IMR-90 (cell line): Measurements from ENCODE around the gene DNM3. TPM values are rescaled to one million over a fixed set of nuclear protein-coding genes. Genes with fewer than 3 reads are reported as not detected.

Experiments used
- ATAC-seq: fragments of 200-7000 bp; cut with Tn5 transposase; 2 replicates; pipeline ENCODE4 v1.9.1; 2020; ENCODE audit warnings: low read depth, mild to moderate bottlenecking, moderate library complexity
- BruUV-seq: library from RNA; stranded (reverse); fragments of 400-500 nt; replicated peaks from 2 replicates; lab custom pipeline; 2021; lab: Mats Ljungman, UMichigan
- CTCF ChIA-PET: fragments of 300-600 bp; formaldehyde crosslinking; extraction: SDS; loops from one replicate; lab custom pipeline; 2021; ENCODE audit warnings: antibody characterized with exemption; lab: Yijun Ruan, JAX
- POLR2A ChIA-PET: fragments of 300-600 bp; sonication (Branson Sonifier 250); formaldehyde crosslinking; loops from one replicate; lab custom pipeline; 2022; ENCODE audit warnings: antibody characterized with exemption; ENCODE audit not compliant: unreplicated experiment; lab: Charles Lee
- DNase-seq: peaks from one replicate; pipeline ENCODE4 v3.0.0; 2013
- H2AFZ ChIP-seq: replicated peaks from 2 replicates; pipeline ENCODE3; 2013; ENCODE audit warnings: low read length, mild to moderate bottlenecking; ENCODE audit not compliant: poor library complexity
- H2AK5ac ChIP-seq: 2 replicates; pipeline ENCODE4 v1.6.1; 2013; ENCODE audit warnings: low read depth, low read length, inconsistent platforms
- H2AK9ac ChIP-seq: replicated peaks from 2 replicates; pipeline ENCODE3; 2013; ENCODE audit warnings: mild to moderate bottlenecking, low read depth, low read length, moderate library complexity; ENCODE audit not compliant: poor library complexity
- H2BK120ac ChIP-seq: 2 replicates; pipeline ENCODE4 v1.6.1; 2013; ENCODE audit warnings: low read depth, low read length, inconsistent platforms
- H2BK15ac ChIP-seq: 3 replicates; pipeline ENCODE4 v1.6.1; 2013; ENCODE audit warnings: low read depth, low read length, inconsistent platforms
- H2BK20ac ChIP-seq: 2 replicates; pipeline ENCODE4 v1.6.1; 2013; ENCODE audit warnings: low read depth, mild to moderate bottlenecking, inconsistent platforms, low read length, moderate library complexity
- H2BK5ac ChIP-seq: 2 replicates; pipeline ENCODE4 v1.6.1; 2013; ENCODE audit warnings: mild to moderate bottlenecking, low read depth, low read length, inconsistent platforms; ENCODE audit not compliant: poor library complexity, severe bottlenecking
- H3K14ac ChIP-seq: replicated peaks from 2 replicates; pipeline ENCODE4 v1.6.1; 2013; ENCODE audit warnings: low read depth, low read length, inconsistent platforms
- H3K18ac ChIP-seq: 2 replicates; pipeline ENCODE4 v1.6.1; 2013; ENCODE audit warnings: low read depth, low read length, control low read depth
- H3K23ac ChIP-seq: 2 replicates; pipeline ENCODE4 v1.6.1; 2013; ENCODE audit warnings: low read depth, low read length, inconsistent platforms
- H3K27ac ChIP-seq: 2 replicates; pipeline ENCODE4 v1.5.1; 2013; ENCODE audit warnings: mild to moderate bottlenecking, control low read depth, low read length; ENCODE audit not compliant: insufficient read depth
- H3K27me3 ChIP-seq: 2 replicates; pipeline ENCODE4 v1.6.1; 2013; ENCODE audit warnings: low read length; ENCODE audit not compliant: control insufficient read depth, insufficient read depth
- H3K36me3 ChIP-seq: 2 replicates; pipeline ENCODE4 v1.6.1; 2013; ENCODE audit warnings: low read length, mixed read lengths; ENCODE audit not compliant: control insufficient read depth, insufficient read depth
- H3K4ac ChIP-seq: 2 replicates; pipeline ENCODE4 v1.6.1; 2013; ENCODE audit warnings: low read depth, low read length, inconsistent platforms
- H3K4me1 ChIP-seq: 2 replicates; pipeline ENCODE4 v1.6.1; 2013; ENCODE audit warnings: low read length, mixed read lengths; ENCODE audit not compliant: control insufficient read depth, insufficient read depth
- H3K4me2 ChIP-seq: 2 replicates; pipeline ENCODE4 v1.6.1; 2013; ENCODE audit warnings: low read depth, mild to moderate bottlenecking, control low read depth, low read length, moderate library complexity
- H3K4me3 ChIP-seq: 2 replicates; pipeline ENCODE4 v1.5.1; 2013; ENCODE audit warnings: low read depth, mild to moderate bottlenecking, control low read depth, low read length, moderate library complexity; ENCODE audit not compliant: insufficient read depth
- H3K56ac ChIP-seq: 2 replicates; pipeline ENCODE4 v1.6.1; 2013; ENCODE audit warnings: low read length, inconsistent platforms; ENCODE audit not compliant: insufficient read depth; ENCODE audit errors: extremely low read depth
- H3K79me1 ChIP-seq, 2 experiments: 2 replicates each; pipeline ENCODE4 v1.6.1; 2013; ENCODE audit warnings: low read length in 2 of 2, inconsistent platforms in 1 of 2, low read depth in 1 of 2
- H3K9ac ChIP-seq: 2 replicates; pipeline ENCODE4 v1.6.1; 2013; ENCODE audit warnings: low read depth, low read length, control low read depth
- H3K9me1 ChIP-seq: 2 replicates; pipeline ENCODE4 v1.6.1; 2013; ENCODE audit warnings: low read length, inconsistent platforms; ENCODE audit not compliant: insufficient read depth
- H3K9me3 ChIP-seq: 2 replicates; pipeline ENCODE4 v1.6.1; 2013; ENCODE audit warnings: low read length; ENCODE audit not compliant: control insufficient read depth, insufficient read depth
- H4K20me1 ChIP-seq: 2 replicates; pipeline ENCODE4 v1.6.1; 2013; ENCODE audit warnings: low read length, inconsistent platforms; ENCODE audit not compliant: insufficient read depth
- H4K5ac ChIP-seq: 2 replicates; pipeline ENCODE4 v1.6.1; 2013; ENCODE audit warnings: mild to moderate bottlenecking, low read depth, low read length, control low read depth
- H4K8ac ChIP-seq, 2 experiments: 2 replicates each; pipeline ENCODE4 v1.6.1; 2013; ENCODE audit warnings: low read depth in 2 of 2, low read length in 2 of 2, control low read depth in 1 of 2, inconsistent platforms in 1 of 2
- H4K91ac ChIP-seq: 2 replicates; pipeline ENCODE4 v1.6.1; 2013; ENCODE audit warnings: low read depth, low read length, inconsistent platforms; ENCODE audit not compliant: insufficient read depth
- BHLHE40 ChIP-seq: fragments of 150-350 bp; IDR thresholded peaks from 2 replicates; pipeline ENCODE4 v1.6.1; 2016; ENCODE audit warnings: mild to moderate bottlenecking, low read depth, low read length
- CEBPB ChIP-seq: IDR thresholded peaks from 2 replicates; pipeline ENCODE4 v1.6.1; 2012; ENCODE audit warnings: low read depth, low read length, improper control_type of control experiment
- CHD1 ChIP-seq: IDR thresholded peaks from 2 replicates; pipeline ENCODE4 v1.6.1; 2012; ENCODE audit warnings: low read depth, low read length, improper control_type of control experiment
- FOS ChIP-seq: fragments of 150-350 bp; IDR thresholded peaks from 2 replicates; pipeline ENCODE4 v1.6.1; 2016; ENCODE audit warnings: low read depth, low read length
- MAZ ChIP-seq: IDR thresholded peaks from 2 replicates; pipeline ENCODE4 v1.6.1; 2012; ENCODE audit warnings: low read depth, mild to moderate bottlenecking, low read length, improper control_type of control experiment, moderate library complexity, borderline replicate concordance
- MXI1 ChIP-seq: IDR thresholded peaks from 2 replicates; pipeline ENCODE4 v1.6.1; 2012; ENCODE audit warnings: low read depth, mild to moderate bottlenecking, low read length, moderate library complexity, borderline replicate concordance
- NFE2L2 ChIP-seq: fragments of 150-350 bp; IDR thresholded peaks from 2 replicates; pipeline ENCODE4 v1.6.1; 2016; ENCODE audit warnings: low read depth, mild to moderate bottlenecking, low read length
- POLR2A ChIP-seq: IDR thresholded peaks from 2 replicates; pipeline ENCODE4 v1.6.1; 2012; ENCODE audit warnings: mild to moderate bottlenecking, low read depth, low read length
- RAD21 ChIP-seq: IDR thresholded peaks from 2 replicates; pipeline ENCODE4 v1.6.1; 2012; ENCODE audit warnings: low read length, improper control_type of control experiment
- RCOR1 ChIP-seq: IDR thresholded peaks from 2 replicates; pipeline ENCODE4 v1.6.1; 2012; ENCODE audit warnings: mild to moderate bottlenecking, low read length, improper control_type of control experiment; ENCODE audit not compliant: insufficient replicate concordance
- RFX5 ChIP-seq: IDR thresholded peaks from 2 replicates; pipeline ENCODE4 v1.8.0; 2012; ENCODE audit warnings: low read depth, mild to moderate bottlenecking, low read length, moderate library complexity
- SMC3 ChIP-seq: fragments of 150-350 bp; IDR thresholded peaks from 2 replicates; pipeline ENCODE4 v1.6.1; 2016; ENCODE audit warnings: low read depth, mild to moderate bottlenecking, antibody characterized with exemption, low read length, moderate library complexity
- WGBS, 2 experiments: methylation state at CpG; one replicate each; pipeline versions ENCODE4 v1.1.5 to v1.1.7; 2013; ENCODE audit warnings: missing lambda C conversion rate in 2 of 2; ENCODE audit not compliant: insufficient read length in 1 of 2; ENCODE audit errors: extremely low coverage in 2 of 2; 5-methylcytosine and 5-hydroxymethylcytosine counted together
- dilution Hi-C: fragments of 300-500 bp; cut with HindIII; formaldehyde crosslinking; loops from one replicate; pipeline ENCODE4 v1.14.3; 2018; ENCODE audit warnings: low sequenced_read_pairs; ENCODE audit not compliant: unreplicated experiment
- in situ Hi-C: fragments of 300-500 bp; cut with MboI; formaldehyde crosslinking; loops from 3 replicates; pipeline ENCODE4 v1.14.3; 2019; ENCODE audit warnings: low sequenced_read_pairs, inconsistent platforms, mixed read lengths
- intact Hi-C: fragments of 100-400 bp; cut with micrococcal nuclease; formaldehyde crosslinking; loops from 2 replicates; pipeline ENCODE4 v1.10.0; 2022
- polyA plus RNA-seq, 3 experiments: library from polyadenylated mRNA; depleted of rRNA; stranded (reverse); fragments of >200 nt; gene quantifications; 2 replicates each; pipeline ENCODE4 v1.2.3, GENCODE V29; 2012; ENCODE audit warnings: low replicate concordance in 1 of 3
- total RNA-seq: library from RNA; depleted of rRNA; stranded (reverse); fragments of >200 nt; gene quantifications from 2 replicates; pipeline ENCODE4 v1.2.3, GENCODE V29; 2012
- TF ChIP-seq, protein P1 (sequence below): conservative IDR thresholded peaks from 2 replicates; pipeline ENCODE4 v1.5.1; 2012; ENCODE audit warnings: mild to moderate bottlenecking, low read depth, low read length, improper control_type of control experiment
- TF ChIP-seq, protein P2 (sequence below): fragments of 150-350 bp; IDR thresholded peaks from 2 replicates; pipeline ENCODE4 v1.6.1; 2016; ENCODE audit warnings: low read depth, mild to moderate bottlenecking, low read length, moderate library complexity, borderline replicate concordance
- TF ChIP-seq, protein P3 (sequence below): fragments of 150-350 bp; IDR thresholded peaks from 2 replicates; pipeline ENCODE4 v1.6.1; 2017; ENCODE audit warnings: mild to moderate bottlenecking, antibody characterized with exemption, low read length, low read depth

The DNM3 gene
- total and polyA plus RNA-seq, 2 of the 4 experiments (the other 2 are of a cell fraction), result 0.36 TPM

DNA sequence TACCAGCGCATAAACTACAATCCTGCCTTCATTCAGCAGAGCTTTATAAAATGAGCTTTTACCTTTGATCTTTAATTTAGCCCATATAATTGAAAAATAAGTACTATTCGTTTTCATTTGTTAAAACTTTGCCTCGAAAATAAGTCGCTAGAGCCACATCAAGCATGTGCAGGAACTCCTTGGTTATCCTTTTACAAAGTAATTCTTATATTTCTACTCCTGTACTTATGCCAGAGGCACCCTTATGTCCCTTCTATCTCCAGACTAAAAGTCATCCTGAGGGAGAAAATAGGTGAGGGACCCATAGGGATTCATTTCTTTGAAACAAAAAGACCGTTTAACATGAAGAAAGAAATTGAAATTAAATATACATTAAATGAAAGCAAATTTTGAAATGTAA lies 301.0 kb downstream of the DNM3 start:
- Histone ChIP-seq H3K23ac (peak overlapping the region; percentile 82; the same call in 1 of the 2 replicates), H4K5ac (no peak overlapping the region), H2BK15ac (no peak overlapping the region), H2AFZ (no peak overlapping the region), H3K4me1 (peaks cover 6% of the 10 kb centered on the region), H3K27ac (no peak overlapping the region), H3K9me3 (no peaks in the 10 kb centered on the region), H3K27me3 (no peaks in the 10 kb centered on the region), H2BK120ac (no peak overlapping the region), H2BK20ac (no peak overlapping the region), H2BK5ac (peak overlapping the region; percentile 85), H3K4me3 (peak overlapping the region; percentile 65), H2AK9ac (no peak overlapping the region), H3K9ac (peak overlapping the region; percentile 74; the same call in 1 of the 2 replicates), H3K9me1 (peaks cover 6% of the 10 kb centered on the region), H4K91ac (no peak overlapping the region), H4K20me1 (no peaks in the 10 kb centered on the region; the same call in 1 of the 2 replicates), H3K4me2 (peak overlapping the region; percentile 97), H4K8ac (peak overlapping the region in 1 of 2 experiments; percentile 35; a peak in 1 of 4 replicates), H3K36me3 (peaks cover 5% of the 10 kb centered on the region), H2AK5ac (no peak overlapping the region), H3K18ac (peak overlapping the region; percentile 34; the same call in 1 of the 2 replicates), H3K79me1 (peaks cover 0 to 21% of the 10 kb centered on the region in 2 experiments; a peak in 2 of 4 replicates), H3K56ac (peak overlapping the region; percentile 70; the same call in 1 of the 2 replicates), H3K4ac (peak overlapping the region; percentile 26; the same call in 1 of the 2 replicates), H3K14ac (peak overlapping the region; percentile 80)
- intact Hi-C loops (loop anchor here (5.0 to 10.0 kb wide), 3 partner anchors 300 to 442 kb away; partner anchors contain the start of genes PIGC and SUCO), dilution Hi-C loops (no loop called here), in situ Hi-C loops (loop anchor here (10.0 kb wide), 1 partner anchor 252 kb away; no protein-coding TSS in a partner anchor)
- no TSS peak for BruUV-seq
- no CpG with 5 or more reads among the region's 5 CpGs for WGBS, 2 experiments
- ChIA-PET POLR2A (interaction anchor here (0.6 to 2.1 kb wide), 10 partner anchors 31 to 1660 kb away, joined by 3 to 20 read pairs (median 4); no protein-coding TSS in a partner anchor), CTCF (interaction anchor here (0.6 to 1.4 kb wide), 3 partner anchors 30 to 248 kb away, joined by 3 read pairs; no protein-coding TSS in a partner anchor)
- DNase-seq (no peak), ATAC-seq (no peak)
- TF ChIP-seq POLR2A, result no peak
- no peak for TF ChIP-seq FOS
- TF ChIP-seq, protein P1, sequence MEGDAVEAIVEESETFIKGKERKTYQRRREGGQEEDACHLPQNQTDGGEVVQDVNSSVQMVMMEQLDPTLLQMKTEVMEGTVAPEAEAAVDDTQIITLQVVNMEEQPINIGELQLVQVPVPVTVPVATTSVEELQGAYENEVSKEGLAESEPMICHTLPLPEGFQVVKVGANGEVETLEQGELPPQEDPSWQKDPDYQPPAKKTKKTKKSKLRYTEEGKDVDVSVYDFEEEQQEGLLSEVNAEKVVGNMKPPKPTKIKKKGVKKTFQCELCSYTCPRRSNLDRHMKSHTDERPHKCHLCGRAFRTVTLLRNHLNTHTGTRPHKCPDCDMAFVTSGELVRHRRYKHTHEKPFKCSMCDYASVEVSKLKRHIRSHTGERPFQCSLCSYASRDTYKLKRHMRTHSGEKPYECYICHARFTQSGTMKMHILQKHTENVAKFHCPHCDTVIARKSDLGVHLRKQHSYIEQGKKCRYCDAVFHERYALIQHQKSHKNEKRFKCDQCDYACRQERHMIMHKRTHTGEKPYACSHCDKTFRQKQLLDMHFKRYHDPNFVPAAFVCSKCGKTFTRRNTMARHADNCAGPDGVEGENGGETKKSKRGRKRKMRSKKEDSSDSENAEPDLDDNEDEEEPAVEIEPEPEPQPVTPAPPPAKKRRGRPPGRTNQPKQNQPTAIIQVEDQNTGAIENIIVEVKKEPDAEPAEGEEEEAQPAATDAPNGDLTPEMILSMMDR, result no peak
- no peak for TF ChIP-seq NFE2L2
- TF ChIP-seq SMC3, result no peak
- TF ChIP-seq CEBPB, result no peak
- TF ChIP-seq BHLHE40, result no peak
- TF ChIP-seq RCOR1, result no peak
- no peak for TF ChIP-seq MAZ
- no peak for TF ChIP-seq CHD1
- TF ChIP-seq, protein P2, sequence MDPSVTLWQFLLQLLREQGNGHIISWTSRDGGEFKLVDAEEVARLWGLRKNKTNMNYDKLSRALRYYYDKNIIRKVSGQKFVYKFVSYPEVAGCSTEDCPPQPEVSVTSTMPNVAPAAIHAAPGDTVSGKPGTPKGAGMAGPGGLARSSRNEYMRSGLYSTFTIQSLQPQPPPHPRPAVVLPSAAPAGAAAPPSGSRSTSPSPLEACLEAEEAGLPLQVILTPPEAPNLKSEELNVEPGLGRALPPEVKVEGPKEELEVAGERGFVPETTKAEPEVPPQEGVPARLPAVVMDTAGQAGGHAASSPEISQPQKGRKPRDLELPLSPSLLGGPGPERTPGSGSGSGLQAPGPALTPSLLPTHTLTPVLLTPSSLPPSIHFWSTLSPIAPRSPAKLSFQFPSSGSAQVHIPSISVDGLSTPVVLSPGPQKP, result no peak
- TF ChIP-seq, protein P3, sequence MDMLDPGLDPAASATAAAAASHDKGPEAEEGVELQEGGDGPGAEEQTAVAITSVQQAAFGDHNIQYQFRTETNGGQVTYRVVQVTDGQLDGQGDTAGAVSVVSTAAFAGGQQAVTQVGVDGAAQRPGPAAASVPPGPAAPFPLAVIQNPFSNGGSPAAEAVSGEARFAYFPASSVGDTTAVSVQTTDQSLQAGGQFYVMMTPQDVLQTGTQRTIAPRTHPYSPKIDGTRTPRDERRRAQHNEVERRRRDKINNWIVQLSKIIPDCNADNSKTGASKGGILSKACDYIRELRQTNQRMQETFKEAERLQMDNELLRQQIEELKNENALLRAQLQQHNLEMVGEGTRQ, result no peak
- TF ChIP-seq RFX5, result no peak
- no peak for TF ChIP-seq RAD21
- TF ChIP-seq MXI1, result no peak
